ENCODE results near the gene CACNG8. TPM values are rescaled to one million over a fixed set of nuclear protein-coding genes. Genes with fewer than 3 reads are reported as not detected.

Gene CACNG8
- total and polyA plus RNA-seq, 8 donors, result under 0.01 to 0.06 (median 0.03) TPM; not detected in 1

GRCh38 chr19:54002495-54003315 lies 40.0 kb downstream of the CACNG8 start:
- Histone ChIP-seq H3K4me3 (no peak overlapping the region), H3K27ac (no peak overlapping the region), H3K36me3 (no peaks in the 10 kb centered on the region), H3K9me3 (no peaks in the 10 kb centered on the region), H3K27me3 (peaks cover 0 to 7% (median 2%) of the 10 kb centered on the region in 4 donors), H3K4me1 (no peaks in the 10 kb centered on the region)
- no peak for TF ChIP-seq CTCF (IDR thresholded peaks at IDR 0.05)
- ATAC-seq (no peak), DNase-seq (no peak), FAIRE-seq (no peak)
- intact Hi-C loops (cut with DNase I), result no loop called here
- WGBS, 2 donors, result 27 to 30% methylated on average over 10 of the region's 10 CpGs

- H3K9me3 ChIP-seq, result no peaks in the 10 kb centered on the region
- no peaks in the 10 kb centered on the region for H3K27me3 ChIP-seq
- ATAC-seq (no peak), DNase-seq (no peak), FAIRE-seq (no peak)
- intact Hi-C loops (cut with DNase I), result no loop called here
- H3K4me3 ChIP-seq, result no peak overlapping the region
- H3K4me1 ChIP-seq, result no peaks in the 10 kb centered on the region
- TF ChIP-seq CTCF (IDR thresholded peaks at IDR 0.05), result no peak
- H3K36me3 ChIP-seq, result no peaks in the 10 kb centered on the region
- WGBS, 2 donors, result 68 to 79% methylated on average over 8 of the region's 8 CpGs
- no peak overlapping the region for H3K27ac ChIP-seq
Measured at GRCh38 chr19:54009440-54009839, 46.7 kb downstream of the CACNG8 start.

GRCh38 chr19:54010474-54010873 lies 47.7 kb downstream of the CACNG8 start:
- Histone ChIP-seq H3K27ac (no peak overlapping the region), H3K4me3 (no peak overlapping the region), H3K9me3 (no peaks in the 10 kb centered on the region), H3K36me3 (no peaks in the 10 kb centered on the region), H3K27me3 (no peaks in the 10 kb centered on the region), H3K4me1 (no peaks in the 10 kb centered on the region)
- intact Hi-C loops (cut with DNase I), result no loop called here
- no peak for TF ChIP-seq CTCF (IDR thresholded peaks at IDR 0.05)
- WGBS, 2 donors, result 76 to 87% methylated on average over 6 of the region's 6 CpGs
- FAIRE-seq (no peak), ATAC-seq (no peak), DNase-seq (no peak)

GRCh38 chr19:54011507-54012211 lies 48.9 kb downstream of the CACNG8 start:
- ATAC-seq (no peak), FAIRE-seq (no peak)
- 18 to 19% methylated on average over 36 of the region's 36 CpGs for WGBS, 2 donors

More at GRCh38 chr19:54011507-54012211, 48.9 kb downstream of the CACNG8 start:
- no peaks in the 10 kb centered on the region for H3K36me3 ChIP-seq
- TF ChIP-seq CTCF (IDR thresholded peaks at IDR 0.05), result no peak
- intact Hi-C loops (cut with DNase I), result no loop called here
- no peak overlapping the region for H3K4me3 ChIP-seq
- H3K9me3 ChIP-seq, result no peaks in the 10 kb centered on the region
- no peak for DNase-seq
- H3K27me3 ChIP-seq, result no peaks in the 10 kb centered on the region
- no peaks in the 10 kb centered on the region for H3K4me1 ChIP-seq
- no peak overlapping the region for H3K27ac ChIP-seq
